GM12892 (cell line): ENCODE results near the gene CCDC85A.

Experiments used
- POLR2A ChIP-seq: IDR thresholded peaks from 2 replicates; pipeline ENCODE4 v1.6.1; 2011; ENCODE audit warnings: low read depth, low read length, control low read depth
- POLR2AphosphoS5 ChIP-seq: IDR thresholded peaks from 2 replicates; pipeline ENCODE4 v1.6.1; 2011; ENCODE audit warnings: low read depth, low read length, control low read depth

GRCh38 chr2:56291711-56292110, 107.9 kb downstream of the CCDC85A start:
- TF ChIP-seq POLR2A (no peak), POLR2AphosphoS5 (no peak)
